K562 (cell line): ENCODE data around the gene MRPL55. TPM values are rescaled to one million over a fixed set of nuclear protein-coding genes. Genes with fewer than 3 reads are reported as not detected.
A peak's percentile ranks its signal among the peaks of the same experiment; 100 is the strongest.

Source experiments
- ATAC-seq: fragments of 200-7000 bp; cut with Tn5 transposase; 3 replicates; pipeline ENCODE4 v1.9.1; 2020; ENCODE audit warnings: moderate library complexity
- BruUV-seq: library from RNA; stranded (reverse); fragments of 400-500 nt; replicated peaks from 2 replicates; lab custom pipeline; 2021; lab: Mats Ljungman, UMichigan
- CTCF ChIA-PET: fragments of 300-600 bp; formaldehyde crosslinking; extraction: SDS; loops from one replicate; lab custom pipeline; 2021; ENCODE audit warnings: low intra/inter-chr PET ratio; lab: Yijun Ruan, JAX
- POLR2A ChIA-PET: fragments of 300-600, 350-650 bp; sonication (Branson Sonifier 250); formaldehyde crosslinking; extraction: SDS; loops from one replicate; lab custom pipeline; 2021; ENCODE audit warnings: antibody characterized with exemption, inconsistent platforms; lab: Yijun Ruan, JAX
- DNase-seq, 4 experiments: peaks; one replicate each; pipeline versions ENCODE4 v3.0.0 to v3.0.0-alpha.2; 2011 to 2018; ENCODE audit warnings: low spot score in 3 of 4, mixed read lengths in 3 of 4; ENCODE audit errors: extremely low read depth in 1 of 4
- FAIRE-seq: peaks from 2 replicates; lab custom pipeline; 2011; peaks lifted over from hg19 to GRCh38; lab: Jason Lieb, UNC
- H2AFZ ChIP-seq: 2 replicates; pipeline ENCODE4 v1.6.0; 2011; ENCODE audit warnings: low read depth, low read length, control low read depth, inconsistent platforms
- H3K27ac ChIP-seq: fragments of 200-600 bp; 3 replicates; pipeline ENCODE4 v1.8.0; 2011; ENCODE audit warnings: low read depth, mild to moderate bottlenecking, control low read depth, inconsistent platforms, low read length, moderate library complexity, mixed read lengths; ENCODE audit errors: extremely low read depth
- H3K27me3 ChIP-seq, 2 experiments: fragments of 300-600 bp in 1 of 2; 2 replicates in 1 of 2; 3 replicates in 1 of 2; pipeline versions ENCODE4 v1.6.0 to v1.8.0; 2011; ENCODE audit warnings: inconsistent platforms in 2 of 2, low read length in 2 of 2, mild to moderate bottlenecking in 1 of 2, mixed read lengths in 1 of 2, moderate library complexity in 1 of 2; ENCODE audit not compliant: control insufficient read depth in 2 of 2, insufficient read depth in 2 of 2
- H3K36me3 ChIP-seq: fragments of 300-600 bp; 3 replicates; pipeline ENCODE4 v1.8.0; 2011; ENCODE audit warnings: mild to moderate bottlenecking, low read length, inconsistent platforms; ENCODE audit not compliant: control insufficient read depth, insufficient read depth
- H3K4me1 ChIP-seq, 2 experiments: fragments of 200-600 bp in 1 of 2; replicated peaks in 1 of 2; 2 replicates in 1 of 2; 3 replicates in 1 of 2; pipeline versions ENCODE4 v1.5.1 to v1.8.0; 2011; ENCODE audit warnings: inconsistent platforms in 2 of 2, low read length in 2 of 2, mild to moderate bottlenecking in 1 of 2, mixed read lengths in 1 of 2, moderate library complexity in 1 of 2; ENCODE audit not compliant: control insufficient read depth in 2 of 2, insufficient read depth in 2 of 2
- H3K4me2 ChIP-seq: 2 replicates; pipeline ENCODE4 v1.6.1; 2011; ENCODE audit warnings: low read length, control low read depth, inconsistent platforms, mixed read lengths; ENCODE audit not compliant: insufficient read depth
- H3K4me3 ChIP-seq: fragments of 200-600 bp; sonication (generic), shearing (Covaris generic); 2 replicates; pipeline ENCODE4 v1.5.1; 2016; ENCODE audit warnings: control low read depth, inconsistent platforms
- H3K79me2 ChIP-seq: fragments of 200-600 bp; 3 replicates; pipeline ENCODE4 v1.8.0; 2011; ENCODE audit warnings: low read length, inconsistent platforms; ENCODE audit not compliant: control insufficient read depth, insufficient read depth
- H3K9ac ChIP-seq, 2 experiments: 2 replicates each; pipeline versions ENCODE4 v1.6.0 to v1.6.1; 2011; ENCODE audit warnings: low read depth in 2 of 2, low read length in 2 of 2, control low read depth in 1 of 2, inconsistent platforms in 1 of 2, mild to moderate bottlenecking in 1 of 2, mixed read lengths in 1 of 2; ENCODE audit not compliant: insufficient read depth in 1 of 2
- H3K9me1 ChIP-seq: one replicate; pipeline ENCODE4 v1.6.0; 2011; ENCODE audit warnings: inconsistent platforms, mild to moderate bottlenecking, low read length, moderate library complexity; ENCODE audit not compliant: control insufficient read depth, insufficient read depth
- H3K9me3 ChIP-seq: replicated peaks from 2 replicates; pipeline ENCODE4 v1.5.1; 2011; ENCODE audit warnings: low read depth, low read length, inconsistent platforms; ENCODE audit not compliant: control insufficient read depth, insufficient read depth
- H4K20me1 ChIP-seq: replicated peaks from 2 replicates; pipeline ENCODE4 v1.6.1; 2011; ENCODE audit warnings: low read length, inconsistent platforms, mixed read lengths; ENCODE audit not compliant: control insufficient read depth, insufficient read depth
- CBX3 ChIP-seq, 2 experiments: IDR thresholded peaks; 1 replicate in 1 of 2; 2 replicates in 1 of 2; pipeline ENCODE4 v1.6.1; 2012; ENCODE audit warnings: inconsistent platforms in 2 of 2, low read length in 2 of 2, borderline replicate concordance in 1 of 2, control low read depth in 1 of 2
- ETV1 ChIP-seq: fragments of 450-650 bp; conservative IDR thresholded peaks from 2 replicates; pipeline ENCODE4 v1.6.1; 2016; ENCODE audit warnings: missing genetic modification characterization, control low read depth, low read depth, missing compliant biosample characterization
- KDM1A ChIP-seq, 2 experiments: fragments of 450-650 bp; IDR thresholded peaks; 2 replicates each; pipeline ENCODE4 v1.6.1; 2016; ENCODE audit warnings: mild to moderate bottlenecking in 2 of 2
- MCM3 ChIP-seq: fragments of 450-650 bp; IDR thresholded peaks from 2 replicates; pipeline ENCODE4 v1.6.1; 2016
- POLR2H ChIP-seq: IDR thresholded peaks from 2 replicates; pipeline ENCODE4 v1.6.1; 2016; ENCODE audit warnings: missing genetic modification characterization, low read depth, mild to moderate bottlenecking, control low read depth, missing compliant biosample characterization, moderate library complexity
- TCF7L2 ChIP-seq: fragments of 150-350 bp; IDR thresholded peaks from 2 replicates; pipeline ENCODE4 v1.6.1; 2016; ENCODE audit warnings: low read depth, mild to moderate bottlenecking, low read length, moderate library complexity
- ZFP36 ChIP-seq: fragments of 150-350 bp; IDR thresholded peaks from 2 replicates; pipeline ENCODE4 v1.6.1; 2018; ENCODE audit warnings: low read length, low read depth; ENCODE audit not compliant: partially characterized antibody
- ZNF124 ChIP-seq: sonication (generic); formaldehyde crosslinking; IDR thresholded peaks from 2 replicates; pipeline ENCODE4 v1.8.1; 2022; ENCODE audit warnings: missing genetic modification reagents
- ZNF354B ChIP-seq: fragments of 250-450 bp; sonication (Bioruptor Pico); IDR thresholded peaks from 2 replicates; pipeline ENCODE4 v1.4.0; 2020
- WGBS: fragments of 100-300 bp; shearing (Covaris generic); methylation state at CpG from one replicate; pipeline ENCODE4 v1.1.6; 2016; ENCODE audit warnings: low coverage, mixed read lengths; ENCODE audit not compliant: insufficient coverage; ENCODE audit errors: missing lambda C conversion rate; 5-methylcytosine and 5-hydroxymethylcytosine counted together
- in situ Hi-C: fragments of 300-500 bp; cut with MboI; formaldehyde crosslinking; loops from 4 replicates; pipeline ENCODE4 v1.15.0; 2018; ENCODE audit warnings: inconsistent platforms, mixed read lengths
- intact Hi-C: fragments of 100-400 bp; cut with micrococcal nuclease; formaldehyde crosslinking; loops from 2 replicates; pipeline ENCODE4 v1.14.2; 2022
- polyA plus RNA-seq, 8 experiments: library from polyadenylated mRNA; depleted of rRNA in 4 of 8; stranded (reverse) in 5 of 8; unstranded in 3 of 8; fragments of >200 nt; fragmentation: Nextera tagmentation in 2 of 8; fragmentation: Illumina TruSeq in 1 of 8; extraction: Ambion mirVana in 2 of 8; extraction: Trizol in 1 of 8; gene quantifications; 2 replicates each; pipeline versions ENCODE4 v1.2.1 to v1.2.3, GENCODE V29; 2011 to 2014; ENCODE audit warnings: inconsistent platforms in 1 of 8, missing spikeins in 1 of 8
- total RNA-seq, 7 experiments: library from RNA; depleted of rRNA in 6 of 7; stranded (reverse); fragments of >200 nt in 6 of 7; fragmentation: Illumina TruSeq in 2 of 7; extraction: Trizol in 2 of 7; gene quantifications; 2 replicates each; pipeline versions ENCODE4 v1.2.1 to v1.2.3, GENCODE V29; 2011 to 2021; ENCODE audit warnings: low replicate concordance in 1 of 7

Gene MRPL55
- total and polyA plus RNA-seq, 9 of the 15 experiments (the other 6 are each of a cell fraction or from before 2014, with no cell fraction given), result 34.9 to 228 (median 81.0) TPM

- BruUV-seq, result no TSS peak
- FAIRE-seq (no peak), DNase-seq (no peak), ATAC-seq (no peak)
- H3K36me3 ChIP-seq, result no peaks in the 10 kb centered on the region
- H3K79me2 ChIP-seq, result no peaks in the 10 kb centered on the region
- H2AFZ ChIP-seq, result no peak overlapping the region
- no peak overlapping the region for H3K9ac ChIP-seq
- H3K4me2 ChIP-seq, result no peak overlapping the region
- H3K4me1 ChIP-seq, result peaks cover 0 to 3% of the 10 kb centered on the region in 2 experiments; a peak in 2 of 5 replicates
- CTCF ChIA-PET, result no interaction called here
- H3K27ac ChIP-seq, result no peak overlapping the region
- no peak overlapping the region for H3K4me3 ChIP-seq
- TF ChIP-seq MCM3, result no peak
- TF ChIP-seq KDM1A (IDR thresholded peaks at IDR 0.05), result no peak
- TF ChIP-seq POLR2H (tag), result 0 out of 2 replicates have a peak, but pooled peaks have one; percentile 40
- TF ChIP-seq ZNF354B (CRISPR knock-in tag), result no peak
- TF ChIP-seq CBX3 (IDR thresholded peaks at IDR 0.05; ENCODE audit: borderline replicate concordance in 1 of 2, low read length in 2 of 2), result 0 out of 3 replicates have a peak, but pooled peaks of 1 of the 2 experiments have one; percentile 46
- no peak for TF ChIP-seq TCF7L2
- peak; percentile 79 for TF ChIP-seq ZFP36
- no peak for TF ChIP-seq ETV1 (tag)
- TF ChIP-seq ZNF124 (CRISPR knock-in tag), result no peak
- H3K27me3 ChIP-seq, result no peaks in the 10 kb centered on the region
- in situ Hi-C loops (no loop called here), intact Hi-C loops (no loop called here)
- POLR2A ChIA-PET, result interaction anchor here (0.6 to 1.2 kb wide), 3 partner anchors 26 to 307 kb away, joined by 3 read pairs; a partner anchor contains a TSS
- H3K9me3 ChIP-seq, result no peaks in the 10 kb centered on the region
- WGBS, result 32% methylated on average over 2 of the region's 2 CpGs
- no peaks in the 10 kb centered on the region for H4K20me1 ChIP-seq
- H3K9me1 ChIP-seq, result no peaks in the 10 kb centered on the region
Observed at GRCh38 chr1:228118040-228118439, 8.9 kb upstream of the MRPL55 start.
